A549 treated with RU486 at 1 μM for 4 hours (cell line): ENCODE measurements around the gene NMUR2. TPM values are rescaled to one million over a fixed set of nuclear protein-coding genes. Genes with fewer than 3 reads are reported as not detected.

ENCODE experiments used
- total RNA-seq: library from RNA; stranded (reverse); fragments of 200-300 nt; extraction: Qiagen RNA extraction; gene quantifications from 5 replicates; pipeline ENCODE4 v1.2.3, GENCODE V29; 2022; ENCODE audit warnings: low read depth

The NMUR2 gene
- total RNA-seq = 0.08 to 0.14 TPM in 2 of 5 replicates, not detected in the others

DNA sequence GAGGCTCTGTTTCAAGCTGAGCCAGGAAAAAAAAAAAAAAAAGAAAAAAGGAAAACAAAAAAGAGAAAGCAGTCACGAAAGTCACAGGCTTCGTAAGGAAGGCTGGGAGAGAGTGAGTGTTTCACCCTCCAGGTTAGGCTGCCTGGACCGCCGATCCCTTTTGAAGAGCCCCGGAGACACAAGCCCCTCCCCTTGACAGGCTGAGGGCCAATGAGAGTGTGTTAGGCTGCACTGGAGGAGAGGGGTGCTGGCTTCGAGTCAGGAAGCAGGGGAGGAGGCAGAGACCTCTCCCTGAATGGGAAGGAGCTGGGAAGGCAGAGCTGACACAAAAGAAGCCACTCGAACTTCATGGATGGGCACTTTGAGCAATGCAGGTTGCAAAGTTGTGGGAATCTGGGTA lies at the start of gene NMUR2:
Gene NMUR2, minus strand, starts transcription at position 135 of the 400 bp plus-strand sequence. CDS start 166 bp downstream, outside the sequence.

